GM11168 (cell line): Measurements from ENCODE around the gene LMAN1L.

Experiments
- in situ Hi-C: fragments of 300-500 bp; cut with MboI; formaldehyde crosslinking; loops from one replicate; pipeline ENCODE4 v1.12.0; 2022; ENCODE audit warnings: low sequenced_read_pairs; ENCODE audit not compliant: unreplicated experiment

LMAN1L gene

GRCh38 chr15:74873036-74873755, 60.6 kb downstream of the LMAN1L start, which contains the start of gene SCAMP2:
TSS of gene SCAMP2 (minus strand) at chr15:74873365. CDS start at chr15:74873255, 110 bp downstream.
- in situ Hi-C loops: no loop called here

- in situ Hi-C loops: no loop called here
Measured at GRCh38 chr15:74873756-74874424, 61.3 kb downstream of the LMAN1L start.
